OCI-LY3 (cell line): ENCODE measurements around the gene NYAP2.

ENCODE experiments used
- CTCF ChIP-seq: fragments of 200-600, 300-600 bp; sonication (generic); IDR thresholded peaks from 2 replicates; pipeline ENCODE4 v1.5.1; 2014; ENCODE audit warnings: antibody characterized with exemption, low read length, low read depth
- EZH2phosphoT487 ChIP-seq: fragments of 200-600 bp; shearing (Covaris generic); IDR thresholded peaks from 2 replicates; pipeline ENCODE4 v1.6.1; 2018; ENCODE audit warnings: antibody characterized with exemption, mixed run types, low read depth

GRCh38 chr2:225582355-225583116 lies 183.0 kb downstream of the NYAP2 start:
- TF ChIP-seq CTCF (no peak), EZH2phosphoT487 (no peak)
